Suprapubic skin (tissue), 4 donors: Measurements from ENCODE around the gene KCNK6.

Source experiments
- EP300 ChIP-seq: sonication (generic); formaldehyde crosslinking; IDR thresholded peaks from one replicate; pipeline ENCODE4 v1.6.1; 2017; ENCODE audit warnings: antibody characterized with exemption
- POLR2AphosphoS5 ChIP-seq, 3 donors: sonication (generic); formaldehyde crosslinking; IDR thresholded peaks; one replicate each; pipeline ENCODE4 v1.6.1; 2017; ENCODE audit warnings: antibody characterized with exemption in 3 of 3
- TF ChIP-seq, protein P1 (sequence below), 2 donors: fragments of 200-600 bp in 1 of 2; fragments of 450-650 bp in 1 of 2; sonication (generic) in 1 of 2; IDR thresholded peaks; one replicate each; pipeline ENCODE4 v1.5.1; 2016 to 2019; ENCODE audit warnings: antibody characterized with exemption in 2 of 2, mild to moderate bottlenecking in 1 of 2, moderate library complexity in 1 of 2

DNA sequence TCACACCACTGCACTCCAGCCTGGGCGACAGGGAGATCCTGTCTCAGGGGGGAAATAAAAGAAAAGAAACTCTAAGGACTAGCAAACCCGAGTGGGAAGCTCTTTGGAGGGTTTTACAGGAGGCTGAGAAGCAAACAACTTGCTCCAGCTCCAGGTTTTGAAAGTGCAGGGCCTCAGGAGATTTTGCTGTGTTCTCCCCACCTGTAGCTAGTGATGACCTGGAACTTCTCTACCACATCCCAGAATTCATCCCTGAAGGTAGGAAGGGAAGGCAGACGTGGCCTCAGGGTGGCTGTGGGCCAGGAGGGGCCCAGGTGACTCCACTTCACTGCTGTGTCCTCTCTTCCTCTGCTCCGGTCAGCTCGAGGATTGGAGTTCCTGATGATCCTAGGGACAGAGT, 38.4 kb downstream of the KCNK6 start:
- no peak for TF ChIP-seq POLR2AphosphoS5 (IDR thresholded peaks at IDR 0.05)
- TF ChIP-seq, protein P1, sequence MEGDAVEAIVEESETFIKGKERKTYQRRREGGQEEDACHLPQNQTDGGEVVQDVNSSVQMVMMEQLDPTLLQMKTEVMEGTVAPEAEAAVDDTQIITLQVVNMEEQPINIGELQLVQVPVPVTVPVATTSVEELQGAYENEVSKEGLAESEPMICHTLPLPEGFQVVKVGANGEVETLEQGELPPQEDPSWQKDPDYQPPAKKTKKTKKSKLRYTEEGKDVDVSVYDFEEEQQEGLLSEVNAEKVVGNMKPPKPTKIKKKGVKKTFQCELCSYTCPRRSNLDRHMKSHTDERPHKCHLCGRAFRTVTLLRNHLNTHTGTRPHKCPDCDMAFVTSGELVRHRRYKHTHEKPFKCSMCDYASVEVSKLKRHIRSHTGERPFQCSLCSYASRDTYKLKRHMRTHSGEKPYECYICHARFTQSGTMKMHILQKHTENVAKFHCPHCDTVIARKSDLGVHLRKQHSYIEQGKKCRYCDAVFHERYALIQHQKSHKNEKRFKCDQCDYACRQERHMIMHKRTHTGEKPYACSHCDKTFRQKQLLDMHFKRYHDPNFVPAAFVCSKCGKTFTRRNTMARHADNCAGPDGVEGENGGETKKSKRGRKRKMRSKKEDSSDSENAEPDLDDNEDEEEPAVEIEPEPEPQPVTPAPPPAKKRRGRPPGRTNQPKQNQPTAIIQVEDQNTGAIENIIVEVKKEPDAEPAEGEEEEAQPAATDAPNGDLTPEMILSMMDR (IDR thresholded peaks at IDR 0.05) = no peak
- TF ChIP-seq EP300 = no peak
